CD4-positive, alpha-beta T cell treated with Interferon gamma for 1 hour (primary cell): Measurements from ENCODE around the gene DNAJC6.
"Not testable (repeated sequence)": the region's sequence is repeated elsewhere in the genome, so short reads cannot be mapped to it uniquely, and the experiment has no call there.

Experiments
- DNase-seq: peaks from one replicate; pipeline ENCODE4 v3.0.0-alpha.2; 2020

DNAJC6 gene

DNA sequence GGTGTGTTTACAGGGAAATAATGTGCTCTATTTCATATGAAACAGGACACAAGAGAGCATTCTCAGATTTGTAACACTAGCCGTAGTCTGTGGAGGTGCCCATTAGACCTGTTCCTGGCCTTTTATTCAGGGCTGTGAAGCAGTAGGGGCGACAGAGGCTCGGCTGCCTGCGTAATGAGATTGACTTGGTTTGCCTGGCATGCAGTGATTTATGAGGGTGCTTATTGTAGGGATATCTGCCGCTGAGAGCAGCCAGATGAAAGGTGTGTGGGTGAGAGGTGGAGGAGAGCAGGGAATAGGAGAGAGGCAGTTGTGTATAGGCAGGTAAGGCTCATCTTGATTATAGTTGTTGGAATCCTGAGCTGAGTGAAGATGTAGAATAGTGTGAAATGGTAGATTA, 51.3 kb downstream of the DNAJC6 start:
- no peak for DNase-seq

DNA sequence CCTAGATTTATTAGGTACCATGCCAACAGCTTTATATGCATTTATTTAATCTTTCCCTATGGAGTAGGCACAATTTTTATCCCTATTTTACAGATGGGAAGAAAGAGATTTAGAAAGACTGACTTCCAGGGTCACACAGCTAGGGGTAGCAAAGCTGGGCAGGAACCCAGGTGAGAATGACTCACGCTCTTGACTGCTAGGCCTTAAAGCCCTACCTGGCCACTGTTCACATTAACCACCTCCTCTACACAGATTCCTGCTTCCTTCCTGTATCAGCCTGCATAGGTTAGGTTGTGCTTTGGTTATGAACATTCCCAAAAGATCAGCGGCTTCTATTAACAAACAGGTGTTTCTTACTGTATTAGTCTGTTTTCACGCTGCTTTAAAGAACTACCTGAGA, 53.2 kb downstream of the DNAJC6 start:
- DNase-seq, result no peak

DNA sequence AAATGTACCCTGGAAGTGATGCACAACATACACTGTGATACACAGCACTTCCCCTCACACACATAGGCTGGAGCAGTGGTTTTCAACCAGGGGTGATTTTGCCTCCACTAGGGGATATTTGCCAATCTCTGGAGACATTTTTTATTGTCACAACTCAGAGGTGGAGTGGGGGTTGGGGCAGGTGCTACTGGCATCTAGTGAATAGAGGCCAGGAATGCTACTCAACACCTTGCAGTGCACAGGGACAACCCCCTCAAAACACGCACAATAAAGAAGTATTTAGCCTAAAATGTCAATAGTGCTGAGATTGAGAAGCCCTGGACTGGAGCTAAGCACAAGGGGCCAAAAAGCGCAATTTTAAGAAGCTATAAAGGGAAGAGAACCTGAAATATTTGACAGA, 54.1 kb downstream of the DNAJC6 start:
- DNase-seq, result no peak

DNA sequence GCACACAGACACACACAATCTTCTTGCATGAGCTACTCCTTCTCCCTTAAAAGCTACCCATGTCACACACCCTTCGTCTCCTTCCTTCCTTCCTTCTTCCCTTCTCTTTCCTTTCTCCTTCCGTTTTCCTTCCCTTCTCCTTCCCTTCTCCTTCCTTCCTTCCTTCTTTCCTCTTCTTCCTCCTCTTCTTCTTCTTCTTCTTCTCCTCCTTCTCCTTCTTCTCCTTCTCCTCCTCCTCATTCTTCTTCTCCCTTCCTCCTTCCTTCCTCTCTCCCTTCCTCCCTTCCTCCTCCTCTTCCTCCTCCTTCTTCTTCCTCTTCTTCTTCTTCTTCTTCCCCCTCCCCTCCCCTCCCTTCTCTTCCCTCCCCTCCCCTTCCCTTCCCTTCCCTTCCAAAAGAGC, 59.1 kb downstream of the DNAJC6 start:
- no peak for DNase-seq

DNA sequence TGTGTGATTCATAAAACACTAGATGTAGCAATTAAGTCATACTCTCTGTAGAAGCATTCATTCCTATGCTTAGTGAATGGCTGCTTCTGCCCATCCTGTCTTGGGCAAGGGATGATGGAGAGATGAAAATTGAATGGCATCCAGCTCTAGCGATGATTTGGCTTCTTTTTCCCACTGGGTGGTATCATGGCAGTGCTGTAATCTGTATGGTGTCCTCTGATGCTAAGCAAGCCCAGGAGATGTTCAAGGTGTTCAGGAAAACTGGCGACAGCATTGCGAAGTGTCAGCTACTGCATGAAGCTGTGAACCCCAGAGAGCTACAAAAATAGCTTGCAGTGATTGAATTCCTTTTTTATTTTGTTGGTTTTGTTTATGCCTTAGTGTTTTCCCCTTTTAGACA, 62.2 kb downstream of the DNAJC6 start:
- DNase-seq, result no peak

DNA sequence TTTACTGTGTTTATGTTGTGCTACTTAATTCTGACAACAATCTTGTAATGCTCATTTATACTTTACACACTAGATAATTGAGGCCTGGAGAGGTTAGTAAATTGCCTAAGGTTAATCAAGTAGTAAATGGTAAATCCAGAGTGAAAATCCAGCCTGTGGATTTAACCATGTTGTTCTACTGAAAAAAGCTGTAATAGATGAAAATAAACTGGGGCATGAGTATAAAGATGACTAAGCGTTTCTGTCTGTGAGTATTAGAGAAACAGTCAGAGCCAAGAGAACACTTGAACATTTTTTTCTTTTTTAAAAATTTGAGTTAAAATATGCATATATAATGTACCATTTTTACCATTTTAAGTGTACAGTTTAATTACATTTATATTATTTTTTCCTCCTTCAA, 63.2 kb downstream of the DNAJC6 start:
- no peak for DNase-seq

DNA sequence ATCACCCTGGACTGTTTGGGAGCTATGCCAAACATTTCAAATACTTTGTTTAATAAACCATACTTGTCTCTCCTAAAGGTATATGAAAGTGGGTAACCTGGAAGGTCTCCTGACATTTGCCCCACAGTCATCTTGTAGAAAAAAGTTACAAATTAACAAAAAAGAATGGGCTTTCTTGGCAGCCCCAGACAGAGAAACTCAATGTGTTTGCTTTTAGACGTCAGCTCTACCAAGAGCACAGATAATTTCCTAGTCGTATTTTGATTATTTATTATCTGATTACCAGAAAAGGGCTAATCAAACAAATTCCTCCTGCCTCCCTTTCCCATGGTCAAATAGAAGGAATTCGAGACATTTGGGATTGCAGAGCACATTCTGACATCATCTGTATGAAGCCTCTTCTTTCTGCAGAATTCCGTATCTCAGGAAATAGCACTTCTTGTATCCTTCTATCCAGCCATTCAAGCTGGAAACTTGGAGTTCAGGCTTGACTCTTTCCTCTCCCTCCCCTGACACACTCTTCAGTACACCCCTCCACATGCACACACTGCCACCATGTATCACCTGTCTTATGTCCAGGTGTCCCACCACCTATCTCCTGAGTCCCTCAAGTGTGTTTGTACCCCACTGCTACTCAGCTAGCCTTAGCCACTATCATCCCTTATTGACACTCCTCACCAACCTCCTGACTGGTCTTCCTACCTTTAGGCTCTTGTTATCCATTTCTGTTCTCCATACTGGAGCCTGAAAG, 68.3 kb downstream of the DNAJC6 start:
- no peak for DNase-seq

DNA sequence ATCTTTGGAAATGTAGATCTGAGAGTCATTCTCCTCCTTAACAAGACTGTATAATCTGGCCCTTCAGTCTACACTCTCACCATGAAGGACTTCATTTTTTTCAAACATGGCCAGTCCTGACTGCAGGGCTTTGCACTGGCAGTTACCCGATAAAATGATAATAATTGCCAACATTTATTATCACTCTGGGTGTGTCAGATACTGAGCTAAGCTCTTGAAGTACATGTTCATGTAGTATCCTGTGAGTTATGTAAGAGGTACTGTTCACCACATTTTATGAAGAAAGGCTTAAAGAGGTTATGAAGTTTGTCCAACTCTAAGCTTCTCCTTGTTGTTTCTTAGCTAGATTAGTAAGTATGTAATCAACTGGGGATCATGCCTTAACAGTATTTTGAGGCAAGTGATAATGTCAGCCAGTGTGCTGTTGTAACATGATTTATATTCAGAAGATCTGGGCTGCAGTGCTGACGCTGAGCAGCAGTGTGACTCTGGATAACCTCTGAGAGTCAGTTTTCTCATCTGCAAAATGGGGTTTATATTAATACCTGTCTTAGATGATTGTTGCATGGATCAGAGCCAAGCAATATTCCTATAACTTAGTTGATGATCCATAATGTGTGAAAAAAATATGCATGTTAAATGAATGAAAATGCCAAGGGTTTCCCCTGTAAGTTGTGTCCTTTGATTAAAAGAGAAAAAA, 69.1 kb downstream of the DNAJC6 start:
- DNase-seq, result no peak

DNA sequence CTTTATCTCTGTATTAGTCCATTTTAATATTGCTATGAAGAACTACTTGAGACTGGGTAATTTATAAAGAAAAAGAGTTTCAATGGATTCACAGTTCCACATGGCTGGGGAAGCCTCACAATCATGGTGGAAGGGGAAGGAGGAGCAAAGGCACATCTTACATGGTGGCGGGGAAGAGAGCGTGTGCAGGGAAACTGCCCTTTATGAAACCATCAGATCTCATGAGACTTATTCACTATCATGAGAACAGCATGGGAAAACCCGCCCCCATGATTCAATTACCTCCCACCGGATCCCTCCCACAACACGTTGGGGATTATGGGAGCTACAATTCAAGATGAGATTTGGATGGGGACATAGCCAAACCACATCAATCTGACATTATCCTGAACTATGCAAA, 75.1 kb downstream of the DNAJC6 start:
- DNase-seq, result not testable (repeated sequence)

DNA sequence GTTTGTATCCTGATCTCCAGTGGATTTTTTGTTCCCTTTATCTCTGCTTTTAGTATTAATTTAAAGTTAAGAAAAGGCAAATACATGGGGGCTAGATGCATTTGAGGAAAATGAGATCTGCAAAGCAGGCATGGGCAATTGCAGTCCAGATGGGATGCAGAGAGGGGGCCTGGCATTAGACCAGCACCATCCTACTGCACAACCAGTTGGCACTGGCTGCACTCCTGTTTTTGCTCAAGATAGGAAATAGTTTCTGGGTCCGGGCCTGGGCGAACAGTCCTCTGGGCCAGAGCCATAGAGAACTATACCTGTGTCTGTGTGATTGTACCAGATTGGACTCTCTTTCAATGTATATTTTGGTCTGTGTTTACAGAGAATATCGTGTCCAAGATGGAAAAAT, 77.1 kb downstream of the DNAJC6 start:
- DNase-seq, result no peak

DNA sequence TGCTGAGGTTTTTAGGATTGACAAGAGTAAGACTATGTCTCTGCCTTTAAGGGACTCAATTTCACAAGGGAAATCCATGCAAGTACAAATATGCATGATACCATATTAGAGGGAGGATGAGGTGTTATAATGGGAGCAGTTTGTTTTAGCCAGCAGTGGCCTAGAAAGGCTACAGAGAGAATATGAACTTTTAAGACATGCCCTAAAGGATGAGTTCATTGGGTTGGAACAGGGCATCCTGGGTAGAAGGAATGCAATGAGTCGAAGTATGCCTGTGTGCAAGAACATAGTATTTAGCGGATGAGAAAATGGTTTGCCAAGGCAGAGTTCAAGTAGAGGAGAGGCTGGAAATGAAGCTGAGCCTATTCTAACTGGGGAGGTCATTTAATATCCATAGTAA, 78.5 kb downstream of the DNAJC6 start:
- DNase-seq, result no peak

DNA sequence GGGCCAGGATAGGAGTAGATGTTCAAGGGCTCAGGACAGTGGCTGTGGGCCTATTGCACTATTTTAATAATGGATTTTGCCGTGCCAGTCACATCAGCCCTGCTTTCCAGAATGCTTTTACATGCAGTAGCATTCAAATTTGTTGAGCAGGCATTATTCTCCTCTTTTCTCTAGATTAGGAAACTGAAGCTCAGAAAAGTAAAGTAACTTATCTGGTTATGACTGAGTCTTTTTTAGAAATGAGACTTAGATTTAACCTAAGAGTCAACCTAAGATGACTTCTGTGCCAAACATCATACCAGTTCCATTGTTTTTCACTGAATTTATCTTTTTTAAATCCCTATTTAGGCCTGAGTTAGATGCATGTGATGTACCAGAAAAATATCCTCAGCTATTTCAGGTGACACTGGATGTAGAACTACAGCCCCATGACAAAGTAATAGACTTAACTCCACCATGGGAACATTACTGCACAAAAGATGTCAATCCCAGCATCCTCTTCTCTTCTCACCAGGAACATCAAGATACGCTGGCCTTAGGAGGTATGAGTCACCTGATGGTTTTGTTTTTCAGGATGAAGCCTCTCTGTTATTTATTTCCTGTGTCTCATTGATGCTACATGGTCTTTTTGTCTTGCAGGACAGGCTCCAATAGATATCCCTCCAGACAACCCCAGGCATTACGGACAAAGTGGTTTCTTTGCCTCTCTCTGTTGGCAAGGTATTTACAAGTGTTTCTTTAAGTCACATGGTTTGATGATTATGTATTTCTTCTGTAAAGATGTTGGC, 79.8 kb downstream of the DNAJC6 start:
- no peak for DNase-seq

DNA sequence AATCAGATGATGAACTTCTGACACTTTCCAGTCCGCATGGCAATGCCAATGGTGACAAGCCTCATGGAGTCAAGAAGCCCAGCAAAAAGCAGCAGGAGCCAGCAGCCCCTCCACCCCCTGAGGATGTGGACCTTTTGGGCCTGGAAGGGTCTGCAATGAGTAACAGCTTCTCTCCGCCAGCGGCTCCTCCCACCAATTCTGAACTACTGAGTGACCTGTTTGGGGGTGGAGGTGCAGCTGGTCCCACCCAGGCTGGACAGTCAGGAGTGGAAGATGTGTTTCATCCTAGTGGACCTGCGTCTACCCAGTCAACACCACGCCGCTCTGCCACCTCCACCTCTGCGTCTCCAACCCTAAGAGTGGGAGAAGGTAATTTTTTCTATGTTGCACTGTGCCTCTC, 83.2 kb downstream of the DNAJC6 start:
- no peak for DNase-seq

DNA sequence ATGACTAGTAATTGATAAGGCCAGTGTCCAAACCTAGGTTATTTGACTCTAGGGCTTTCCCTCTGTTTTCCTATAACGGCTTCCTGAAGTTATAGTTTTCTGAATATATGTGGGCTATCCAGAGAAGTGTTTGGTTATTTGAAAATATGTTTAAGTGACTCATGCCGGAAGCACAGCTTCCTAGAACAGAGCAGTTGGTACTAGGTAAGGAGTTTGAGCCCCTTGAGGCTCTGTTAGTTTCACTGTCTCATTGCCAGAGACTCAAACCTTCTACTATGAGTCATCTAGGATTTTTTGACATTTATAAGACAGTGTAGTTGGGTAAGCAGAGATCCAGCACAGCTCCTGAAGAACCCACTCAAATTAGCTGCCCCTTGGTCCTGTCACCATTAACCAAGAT, 84.0 kb downstream of the DNAJC6 start:
- no peak for DNase-seq

DNA sequence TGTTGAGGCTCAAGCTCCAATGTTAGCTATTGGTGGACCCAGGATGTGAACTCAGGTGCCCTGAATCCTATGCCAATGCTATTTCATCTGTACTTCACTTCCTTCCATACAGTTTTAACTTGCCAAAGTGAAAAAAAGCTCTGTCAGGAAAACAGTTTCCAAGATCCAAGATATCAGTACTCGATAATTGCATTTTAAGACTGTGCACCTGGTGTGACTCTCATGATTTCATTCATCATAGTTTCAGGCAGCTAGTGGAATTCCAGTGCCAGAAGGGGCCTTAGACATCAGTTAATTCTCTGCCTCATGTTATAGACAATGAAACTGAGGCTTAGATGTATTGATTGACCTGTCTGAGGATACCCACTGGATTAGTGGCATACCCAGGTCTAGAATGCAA, 84.6 kb downstream of the DNAJC6 start:
- no peak for DNase-seq

DNA sequence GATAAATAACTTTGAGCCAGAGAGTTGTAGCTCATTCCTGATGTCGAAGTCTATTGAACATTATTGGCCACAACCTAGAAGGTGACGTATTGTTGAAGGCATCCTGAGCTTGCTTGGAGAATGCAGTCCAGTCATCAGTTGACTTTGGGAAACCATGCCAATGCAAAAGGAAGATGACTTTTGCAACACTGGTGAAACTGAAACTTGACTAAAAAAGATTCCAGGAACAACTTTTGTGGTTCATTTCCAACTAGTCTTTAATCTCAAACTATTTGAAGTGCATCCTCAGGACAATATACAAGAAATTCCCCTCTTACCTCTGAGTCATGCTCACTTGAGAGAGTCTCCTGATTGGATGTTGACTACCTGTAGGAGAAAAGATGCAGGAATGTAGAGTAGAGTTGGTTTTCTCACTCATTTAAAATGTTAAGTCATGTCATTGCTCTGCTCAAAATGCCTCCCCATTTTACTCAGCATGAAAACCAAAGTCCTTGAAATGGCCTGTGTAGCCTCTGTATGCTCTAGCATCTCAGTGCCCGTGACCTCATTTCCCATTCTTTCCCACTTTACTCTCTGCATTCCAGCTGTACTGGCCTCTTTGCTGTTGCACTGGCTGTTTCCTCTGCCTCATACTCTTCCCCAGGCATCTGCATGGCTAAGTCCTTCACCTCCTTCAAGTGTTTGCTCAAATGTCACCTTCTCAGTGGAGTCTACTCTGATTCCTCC, 86.7 kb downstream of the DNAJC6 start:
- no peak for DNase-seq

DNA sequence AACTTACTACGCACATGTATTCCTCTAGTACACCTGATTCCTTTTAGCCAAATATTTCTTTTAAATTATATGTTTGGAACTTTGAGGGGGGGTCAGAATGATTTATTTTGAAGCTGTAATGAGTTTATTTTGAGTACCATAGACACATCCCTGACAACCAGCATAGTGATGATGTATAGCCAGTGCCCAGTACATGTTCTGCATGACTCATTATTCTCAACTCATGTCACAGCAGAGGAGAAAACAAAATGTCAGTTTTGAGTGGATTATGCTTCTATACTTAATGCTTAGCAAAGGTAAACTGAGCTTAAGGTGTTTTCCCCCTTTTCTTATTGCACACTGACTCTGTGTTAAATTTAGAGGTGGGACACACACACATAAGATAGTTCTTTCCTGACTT, 88.7 kb downstream of the DNAJC6 start:
- DNase-seq, result no peak

DNA sequence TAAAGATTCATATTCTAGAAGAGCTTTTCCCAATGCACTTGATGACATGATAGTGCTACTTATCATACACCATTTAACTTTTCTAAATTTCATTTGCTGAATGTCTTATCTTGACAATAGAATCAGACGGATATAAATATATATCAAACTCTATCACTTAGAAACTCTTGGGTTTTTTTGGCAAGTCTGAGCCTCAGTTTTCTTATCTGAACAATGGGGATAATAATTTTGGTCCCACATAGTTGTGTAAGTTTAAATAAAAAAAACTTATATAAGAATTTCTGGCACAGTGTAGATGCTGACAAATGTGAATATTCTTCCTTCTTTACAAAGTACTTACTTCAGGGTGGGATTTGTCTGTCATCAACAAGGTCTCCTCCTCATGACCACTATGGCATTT, 89.7 kb downstream of the DNAJC6 start:
- DNase-seq, result no peak

DNA sequence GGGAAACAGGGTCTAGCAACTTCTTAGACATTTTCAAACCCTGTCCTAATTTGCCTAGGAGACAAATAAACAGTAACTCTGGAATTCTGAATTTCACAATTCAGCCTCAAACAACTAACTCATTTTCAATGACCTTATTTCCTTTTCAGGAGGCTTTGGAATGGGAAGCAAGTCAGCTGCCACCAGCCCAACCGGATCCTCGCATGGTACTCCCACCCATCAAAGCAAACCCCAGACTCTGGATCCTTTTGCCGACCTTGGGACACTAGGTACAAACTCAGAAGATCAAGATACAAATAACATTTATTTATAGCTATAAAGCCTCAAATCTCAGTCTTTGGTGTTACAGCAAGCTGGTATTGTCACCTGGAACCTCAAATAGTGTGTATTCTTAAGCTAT, 92.3 kb downstream of the DNAJC6 start:
- no peak for DNase-seq

DNA sequence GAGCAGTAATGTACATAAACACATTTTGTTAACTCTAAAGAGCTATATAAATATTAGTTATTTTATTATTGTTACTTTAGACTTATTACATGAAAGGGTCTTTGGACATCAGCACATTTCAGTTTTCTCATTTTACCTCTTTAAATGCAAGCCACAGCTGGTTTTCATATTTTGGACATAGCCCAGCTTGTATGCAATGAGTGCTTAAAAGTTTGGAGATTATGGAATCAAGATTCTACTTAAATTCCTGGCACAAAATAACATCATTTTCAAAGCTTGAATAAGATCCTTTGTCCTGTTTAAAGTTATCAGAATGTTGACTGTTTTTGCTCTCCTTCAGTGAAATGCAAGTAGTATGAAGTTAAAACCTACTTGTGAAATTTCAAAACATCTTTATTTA, 95.6 kb downstream of the DNAJC6 start:
- DNase-seq, result no peak

DNA sequence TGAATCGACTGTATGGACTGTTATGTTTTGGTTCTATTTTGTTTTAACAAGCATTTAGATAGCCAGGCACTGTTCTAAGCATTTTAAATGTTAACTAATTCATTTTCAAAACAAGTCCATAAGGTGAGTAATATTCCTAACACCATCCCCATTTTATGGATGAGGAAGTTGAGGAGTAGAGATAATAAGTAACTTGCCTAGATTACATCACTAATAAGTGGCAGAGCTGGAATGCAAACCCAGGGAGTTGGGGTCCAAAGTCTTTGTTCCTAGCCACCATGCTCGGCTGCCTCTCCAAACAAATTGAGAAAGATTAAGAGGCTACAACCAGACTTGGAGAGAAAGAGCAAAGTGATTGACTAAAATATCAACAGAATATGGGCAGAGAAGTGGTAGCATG, 98.5 kb downstream of the DNAJC6 start:
- no peak for DNase-seq

DNA sequence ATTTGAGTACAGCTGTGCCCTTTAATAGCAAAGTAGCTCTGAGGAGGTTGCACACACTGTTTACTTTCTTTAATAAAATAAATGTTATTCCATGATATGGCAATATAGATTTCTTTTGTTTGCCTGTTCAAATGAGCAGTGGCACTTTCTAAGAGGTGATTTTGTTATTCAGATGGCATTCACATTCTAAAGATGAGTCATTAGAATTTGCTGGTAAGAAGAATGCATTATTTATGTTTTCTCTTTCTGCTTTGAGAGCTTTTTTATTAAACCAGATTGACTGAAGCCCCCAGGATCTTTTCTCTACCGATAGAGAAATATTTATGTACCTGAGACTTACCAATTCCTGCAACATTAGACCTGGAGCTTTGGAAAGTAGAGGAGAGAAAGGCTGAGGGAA, 100.0 kb downstream of the DNAJC6 start:
- no peak for DNase-seq

DNA sequence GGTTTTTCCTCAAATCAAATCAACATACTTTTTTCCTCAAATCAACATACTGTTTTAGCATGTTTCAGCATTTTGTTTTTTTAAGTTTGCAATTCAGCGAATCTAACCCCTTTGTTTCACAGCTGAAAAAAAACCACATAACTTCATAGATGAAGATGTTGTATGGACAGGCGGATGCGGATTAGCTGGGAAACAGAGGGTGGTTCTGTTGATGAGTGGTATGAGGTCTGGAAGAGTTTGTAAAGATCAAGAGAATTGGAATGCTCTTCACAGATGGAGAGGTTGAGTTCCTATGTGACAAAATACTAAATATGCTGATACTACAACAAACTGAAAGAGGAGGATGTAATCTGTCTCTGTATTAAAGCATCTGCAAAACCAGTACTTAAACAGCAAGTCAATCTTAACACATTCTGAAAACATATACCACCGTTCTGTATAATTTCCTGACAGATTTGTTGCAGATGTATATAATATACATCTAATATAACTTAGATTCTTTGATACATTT, 100.5 kb downstream of the DNAJC6 start:
- DNase-seq, result no peak
